D721Med (cell line): ENCODE results near the gene ABHD12B.

Source experiments
- DNase-seq: peaks from one replicate; pipeline ENCODE4 v3.0.0; 2011; ENCODE audit warnings: low spot score; ENCODE audit not compliant: insufficient read length
- FAIRE-seq: peaks from 2 replicates; lab custom pipeline; 2011; peaks lifted over from hg19 to GRCh38; lab: Jason Lieb, UNC
- CTCF ChIP-seq: IDR thresholded peaks from 2 replicates; pipeline ENCODE4 v1.5.1; 2012; ENCODE audit warnings: mild to moderate bottlenecking, control low read depth; ENCODE audit not compliant: insufficient read depth; ENCODE audit errors: missing control alignments

The ABHD12B gene

GRCh38 chr14:50951032-50951431 is 79.2 kb downstream of the ABHD12B start:
- no peak for TF ChIP-seq CTCF
- FAIRE-seq (no peak), DNase-seq (no peak)

- no peak for FAIRE-seq
- no peak for TF ChIP-seq CTCF
- no peak for DNase-seq
These were observed 81.6 kb downstream of the ABHD12B start for GRCh38 chr14:50953502-50953901.
